HepG2 (cell line): ENCODE measurements around the gene ASAP2. TPM values are rescaled to one million over a fixed set of nuclear protein-coding genes. Genes with fewer than 3 reads are reported as not detected.

Source experiments
- ADNP ChIP-seq: sonication (generic); formaldehyde crosslinking; IDR thresholded peaks from 2 replicates; pipeline ENCODE4 v1.4.0; 2020; ENCODE audit warnings: missing genetic modification reagents
- ETV6 ChIP-seq: sonication (generic); formaldehyde crosslinking; conservative IDR thresholded peaks from 2 replicates; pipeline ENCODE4 v1.4.0; 2020; ENCODE audit warnings: missing genetic modification reagents
- HHEX ChIP-seq: IDR thresholded peaks from 2 replicates; pipeline ENCODE4 v1.6.1; 2016; ENCODE audit warnings: control low read depth
- KLF16 ChIP-seq, 2 experiments: sonication (generic) in 1 of 2; formaldehyde crosslinking in 1 of 2; IDR thresholded peaks; 2 replicates each; pipeline versions ENCODE4 v1.6.1 to v1.8.0; 2016 to 2023; ENCODE audit warnings: missing genetic modification reagents in 2 of 2, missing compliant biosample characterization in 1 of 2
- MAFK ChIP-seq, 2 experiments: IDR thresholded peaks in 1 of 2; conservative IDR thresholded peaks in 1 of 2; 2 replicates each; pipeline ENCODE4 v1.6.1; 2011; ENCODE audit warnings: improper control_type of control experiment in 2 of 2, low read length in 2 of 2
- MZF1 ChIP-seq: sonication (generic); formaldehyde crosslinking; IDR thresholded peaks from 2 replicates; pipeline ENCODE4 v1.8.1; 2023; ENCODE audit warnings: mild to moderate bottlenecking, missing genetic modification reagents, borderline replicate concordance
- NFYB ChIP-seq: sonication (generic); formaldehyde crosslinking; IDR thresholded peaks from 2 replicates; pipeline ENCODE4 v1.4.0; 2020; ENCODE audit warnings: missing genetic modification reagents
- REPIN1 ChIP-seq: sonication (generic); formaldehyde crosslinking; IDR thresholded peaks from 2 replicates; pipeline ENCODE4 v1.8.0; 2022; ENCODE audit warnings: missing genetic modification reagents, low read depth, mild to moderate bottlenecking, borderline replicate concordance
- SAP130 ChIP-seq: IDR thresholded peaks from 2 replicates; pipeline ENCODE4 v1.6.1; 2016; ENCODE audit warnings: low read depth
- SP140L ChIP-seq: sonication (generic); formaldehyde crosslinking; IDR thresholded peaks from 2 replicates; pipeline ENCODE4 v1.4.0; 2020; ENCODE audit warnings: missing genetic modification reagents, borderline replicate concordance
- TBL1XR1 ChIP-seq: fragments of 150-350 bp; IDR thresholded peaks from 2 replicates; pipeline ENCODE4 v1.6.1; 2014; ENCODE audit warnings: borderline replicate concordance, low read length; ENCODE audit not compliant: partially characterized antibody
- ZFP36L1 ChIP-seq: sonication (generic); formaldehyde crosslinking; IDR thresholded peaks from 2 replicates; pipeline ENCODE4 v1.8.0; 2022; ENCODE audit warnings: mild to moderate bottlenecking, missing genetic modification reagents, moderate library complexity
- ZMAT3 ChIP-seq: sonication (generic); formaldehyde crosslinking; conservative IDR thresholded peaks from 2 replicates; pipeline ENCODE4 v1.7.0; 2021; ENCODE audit warnings: missing genetic modification reagents
- ZNF251 ChIP-seq: sonication (generic); formaldehyde crosslinking; IDR thresholded peaks from 2 replicates; pipeline ENCODE4 v1.9.0; 2021; ENCODE audit warnings: mild to moderate bottlenecking, missing genetic modification reagents
- ZNF329 ChIP-seq: sonication (generic); formaldehyde crosslinking; IDR thresholded peaks from 2 replicates; pipeline ENCODE4 v1.9.0; 2021; ENCODE audit warnings: low read depth, mild to moderate bottlenecking, missing genetic modification reagents
- ZNF660 ChIP-seq: sonication (generic); formaldehyde crosslinking; IDR thresholded peaks from 2 replicates; pipeline ENCODE4 v1.5.1; 2020; ENCODE audit warnings: mild to moderate bottlenecking, low read depth, missing genetic modification reagents, borderline replicate concordance
- ZNF782 ChIP-seq: sonication (generic); formaldehyde crosslinking; IDR thresholded peaks from 2 replicates; pipeline ENCODE4 v1.4.0; 2020; ENCODE audit warnings: missing genetic modification reagents, mild to moderate bottlenecking, borderline replicate concordance
- ZNF83 ChIP-seq: sonication (generic); formaldehyde crosslinking; IDR thresholded peaks from 2 replicates; pipeline ENCODE4 v1.4.0; 2020; ENCODE audit warnings: missing genetic modification reagents, mild to moderate bottlenecking, borderline replicate concordance
- ZZZ3 ChIP-seq: sonication (generic); formaldehyde crosslinking; IDR thresholded peaks from 2 replicates; pipeline ENCODE4 v1.4.0; 2020; ENCODE audit warnings: missing genetic modification reagents, mild to moderate bottlenecking, borderline replicate concordance
- polyA plus RNA-seq, 8 experiments: library from polyadenylated mRNA; depleted of rRNA in 3 of 8; stranded (reverse) in 7 of 8; unstranded in 1 of 8; fragments of >200 nt; fragmentation: Illumina TruSeq in 4 of 8; extraction: Trizol in 4 of 8; gene quantifications; 2 replicates each; pipeline versions ENCODE4 v1.2.1 to v1.2.3, GENCODE V29; 2011 to 2016; ENCODE audit warnings: low read depth in 4 of 8, missing spikeins in 1 of 8, mixed read lengths in 1 of 8; ENCODE audit not compliant: insufficient read depth in 1 of 8
- total RNA-seq, 5 experiments: library from RNA; depleted of rRNA; stranded (reverse); fragments of >200 nt; fragmentation: Illumina TruSeq; extraction: Trizol; gene quantifications; 2 replicates each; pipeline ENCODE4 v1.2.3, GENCODE V29; 2016; ENCODE audit warnings: low read depth in 1 of 5
- TF ChIP-seq, protein P1 (sequence below): IDR thresholded peaks from 2 replicates; pipeline ENCODE4 v1.6.1; 2018; ENCODE audit warnings: missing genetic modification reagents
- TF ChIP-seq, protein P2 (sequence below): sonication (generic); formaldehyde crosslinking; IDR thresholded peaks from 2 replicates; pipeline ENCODE4 v1.8.0; 2022; ENCODE audit warnings: mild to moderate bottlenecking, missing genetic modification reagents, moderate library complexity
- TF ChIP-seq, protein P3 (sequence below): sonication (generic); formaldehyde crosslinking; IDR thresholded peaks from 2 replicates; pipeline ENCODE4 v1.4.0; 2020; ENCODE audit warnings: missing genetic modification reagents
- TF ChIP-seq, protein P4 (sequence below): sonication (generic); formaldehyde crosslinking; IDR thresholded peaks from 2 replicates; pipeline ENCODE4 v1.9.0; 2021; ENCODE audit warnings: missing genetic modification reagents, borderline replicate concordance

Gene ASAP2
- total and polyA plus RNA-seq, 2 of the 13 experiments (the other 11 are each of a cell fraction or from before 2014, with no cell fraction given), result 7.3 to 22.3 TPM

DNA sequence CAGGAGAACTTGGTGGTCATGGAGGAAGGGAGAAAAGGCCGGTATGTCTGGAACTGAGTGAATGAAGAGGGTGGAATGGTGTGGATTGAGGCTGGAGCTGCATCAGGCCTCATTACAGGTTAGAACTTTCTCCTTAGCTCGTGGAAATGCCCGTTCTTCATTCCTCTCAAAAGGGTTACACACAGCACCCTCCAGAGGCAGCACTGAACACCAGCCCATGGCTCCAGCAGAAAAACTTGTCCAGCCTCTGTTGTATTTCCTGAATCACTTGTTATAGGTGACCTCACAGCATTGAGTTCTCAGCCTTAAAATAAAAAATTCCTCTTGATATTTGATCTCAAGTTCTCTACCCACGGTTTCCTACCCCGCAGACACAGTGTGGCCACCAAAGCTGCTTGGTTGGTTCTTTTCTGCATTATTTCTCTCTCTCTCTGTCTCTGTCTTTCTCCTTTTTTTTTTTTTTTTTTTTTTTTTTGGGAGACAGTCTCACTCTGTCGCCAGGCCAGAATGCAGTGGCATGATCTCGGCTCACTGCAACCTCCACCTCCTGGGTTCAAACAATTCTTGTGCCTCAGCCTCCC lies 127.1 kb downstream of the ASAP2 start (continued):
- no peak for TF ChIP-seq MAFK (conservative IDR thresholded peaks at IDR 0.05 in 1 of 2, IDR thresholded peaks at IDR 0.05 in 1 of 2; ENCODE audit: low read length in 2 of 2)
- TF ChIP-seq TBL1XR1, result no peak
- no peak for TF ChIP-seq ZNF660 (CRISPR knock-in tag)
- no peak for TF ChIP-seq ETV6 (CRISPR knock-in tag)
- TF ChIP-seq ZMAT3 (CRISPR knock-in tag), result no peak
- TF ChIP-seq KLF16 (CRISPR knock-in tag; IDR thresholded peaks at IDR 0.05), result no peak
- no peak for TF ChIP-seq NFYB (CRISPR knock-in tag)
- TF ChIP-seq, protein P1, sequence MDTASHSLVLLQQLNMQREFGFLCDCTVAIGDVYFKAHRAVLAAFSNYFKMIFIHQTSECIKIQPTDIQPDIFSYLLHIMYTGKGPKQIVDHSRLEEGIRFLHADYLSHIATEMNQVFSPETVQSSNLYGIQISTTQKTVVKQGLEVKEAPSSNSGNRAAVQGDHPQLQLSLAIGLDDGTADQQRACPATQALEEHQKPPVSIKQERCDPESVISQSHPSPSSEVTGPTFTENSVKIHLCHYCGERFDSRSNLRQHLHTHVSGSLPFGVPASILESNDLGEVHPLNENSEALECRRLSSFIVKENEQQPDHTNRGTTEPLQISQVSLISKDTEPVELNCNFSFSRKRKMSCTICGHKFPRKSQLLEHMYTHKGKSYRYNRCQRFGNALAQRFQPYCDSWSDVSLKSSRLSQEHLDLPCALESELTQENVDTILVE, result no peak
- TF ChIP-seq SP140L (CRISPR knock-in tag), result 0 out of 2 replicates have a peak, but pooled peaks have one; percentile 32
- TF ChIP-seq ZNF251, result no peak
- no peak for TF ChIP-seq ZFP36L1
- TF ChIP-seq ZZZ3 (CRISPR knock-in tag), result no peak
- no peak for TF ChIP-seq MZF1
- no peak for TF ChIP-seq HHEX
- TF ChIP-seq ZNF782 (CRISPR knock-in tag), result no peak
- no peak for TF ChIP-seq REPIN1 (CRISPR knock-in tag)
- no peak for TF ChIP-seq ADNP (CRISPR knock-in tag)
- TF ChIP-seq, protein P2, sequence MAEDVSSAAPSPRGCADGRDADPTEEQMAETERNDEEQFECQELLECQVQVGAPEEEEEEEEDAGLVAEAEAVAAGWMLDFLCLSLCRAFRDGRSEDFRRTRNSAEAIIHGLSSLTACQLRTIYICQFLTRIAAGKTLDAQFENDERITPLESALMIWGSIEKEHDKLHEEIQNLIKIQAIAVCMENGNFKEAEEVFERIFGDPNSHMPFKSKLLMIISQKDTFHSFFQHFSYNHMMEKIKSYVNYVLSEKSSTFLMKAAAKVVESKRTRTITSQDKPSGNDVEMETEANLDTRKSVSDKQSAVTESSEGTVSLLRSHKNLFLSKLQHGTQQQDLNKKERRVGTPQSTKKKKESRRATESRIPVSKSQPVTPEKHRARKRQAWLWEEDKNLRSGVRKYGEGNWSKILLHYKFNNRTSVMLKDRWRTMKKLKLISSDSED, result no peak
- peak; percentile 45; the same call in 1 of the 2 replicates for TF ChIP-seq SAP130 (CRISPR knock-in tag)
- TF ChIP-seq ZNF329 (CRISPR knock-in tag), result no peak
- no peak for TF ChIP-seq ZNF83 (CRISPR knock-in tag)
- TF ChIP-seq, protein P3, sequence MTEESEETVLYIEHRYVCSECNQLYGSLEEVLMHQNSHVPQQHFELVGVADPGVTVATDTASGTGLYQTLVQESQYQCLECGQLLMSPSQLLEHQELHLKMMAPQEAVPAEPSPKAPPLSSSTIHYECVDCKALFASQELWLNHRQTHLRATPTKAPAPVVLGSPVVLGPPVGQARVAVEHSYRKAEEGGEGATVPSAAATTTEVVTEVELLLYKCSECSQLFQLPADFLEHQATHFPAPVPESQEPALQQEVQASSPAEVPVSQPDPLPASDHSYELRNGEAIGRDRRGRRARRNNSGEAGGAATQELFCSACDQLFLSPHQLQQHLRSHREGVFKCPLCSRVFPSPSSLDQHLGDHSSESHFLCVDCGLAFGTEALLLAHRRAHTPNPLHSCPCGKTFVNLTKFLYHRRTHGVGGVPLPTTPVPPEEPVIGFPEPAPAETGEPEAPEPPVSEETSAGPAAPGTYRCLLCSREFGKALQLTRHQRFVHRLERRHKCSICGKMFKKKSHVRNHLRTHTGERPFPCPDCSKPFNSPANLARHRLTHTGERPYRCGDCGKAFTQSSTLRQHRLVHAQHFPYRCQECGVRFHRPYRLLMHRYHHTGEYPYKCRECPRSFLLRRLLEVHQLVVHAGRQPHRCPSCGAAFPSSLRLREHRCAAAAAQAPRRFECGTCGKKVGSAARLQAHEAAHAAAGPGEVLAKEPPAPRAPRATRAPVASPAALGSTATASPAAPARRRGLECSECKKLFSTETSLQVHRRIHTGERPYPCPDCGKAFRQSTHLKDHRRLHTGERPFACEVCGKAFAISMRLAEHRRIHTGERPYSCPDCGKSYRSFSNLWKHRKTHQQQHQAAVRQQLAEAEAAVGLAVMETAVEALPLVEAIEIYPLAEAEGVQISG (CRISPR knock-in tag), result peak; percentile 12; the same call in 1 of the 2 replicates
- TF ChIP-seq, protein P4, sequence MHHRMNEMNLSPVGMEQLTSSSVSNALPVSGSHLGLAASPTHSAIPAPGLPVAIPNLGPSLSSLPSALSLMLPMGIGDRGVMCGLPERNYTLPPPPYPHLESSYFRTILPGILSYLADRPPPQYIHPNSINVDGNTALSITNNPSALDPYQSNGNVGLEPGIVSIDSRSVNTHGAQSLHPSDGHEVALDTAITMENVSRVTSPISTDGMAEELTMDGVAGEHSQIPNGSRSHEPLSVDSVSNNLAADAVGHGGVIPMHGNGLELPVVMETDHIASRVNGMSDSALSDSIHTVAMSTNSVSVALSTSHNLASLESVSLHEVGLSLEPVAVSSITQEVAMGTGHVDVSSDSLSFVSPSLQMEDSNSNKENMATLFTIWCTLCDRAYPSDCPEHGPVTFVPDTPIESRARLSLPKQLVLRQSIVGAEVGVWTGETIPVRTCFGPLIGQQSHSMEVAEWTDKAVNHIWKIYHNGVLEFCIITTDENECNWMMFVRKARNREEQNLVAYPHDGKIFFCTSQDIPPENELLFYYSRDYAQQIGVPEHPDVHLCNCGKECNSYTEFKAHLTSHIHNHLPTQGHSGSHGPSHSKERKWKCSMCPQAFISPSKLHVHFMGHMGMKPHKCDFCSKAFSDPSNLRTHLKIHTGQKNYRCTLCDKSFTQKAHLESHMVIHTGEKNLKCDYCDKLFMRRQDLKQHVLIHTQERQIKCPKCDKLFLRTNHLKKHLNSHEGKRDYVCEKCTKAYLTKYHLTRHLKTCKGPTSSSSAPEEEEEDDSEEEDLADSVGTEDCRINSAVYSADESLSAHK (CRISPR knock-in tag), result no peak
